Non-pigmented ciliary epithelial cell (primary cell): Measurements from ENCODE around the gene FAM169A.
"Not testable (repeated sequence)": the region's sequence is repeated elsewhere in the genome, so short reads cannot be mapped to it uniquely, and the experiment has no call there.

Experiments used
- DNase-seq: peaks from one replicate; pipeline ENCODE4 v3.0.0-alpha.2; 2010; ENCODE audit warnings: low read depth

The FAM169A gene

GRCh38 chr5:74798977-74799911 is 66.9 kb downstream of the FAM169A start:
- DNase-seq = no peak

- not testable (repeated sequence) for DNase-seq
Measured at GRCh38 chr5:74791669-74792068, 74.5 kb downstream of the FAM169A start.

- DNase-seq = no peak
Measured at GRCh38 chr5:74787424-74787823, 78.8 kb downstream of the FAM169A start.

GRCh38 chr5:74786851-74787250 is 79.3 kb downstream of the FAM169A start:
- DNase-seq = no peak

- DNase-seq = no peak
Measured at GRCh38 chr5:74778609-74779008, 87.6 kb downstream of the FAM169A start.

- no peak for DNase-seq
Measured at GRCh38 chr5:74772359-74772758, 93.8 kb downstream of the FAM169A start.

GRCh38 chr5:74767579-74767913 is 98.6 kb downstream of the FAM169A start:
- DNase-seq = no peak

GRCh38 chr5:74766849-74767578 is 99.2 kb downstream of the FAM169A start, which contains the start of the genes GFM2 and NSA2:
Gene GFM2 (minus strand): TSS chr5:74767117. CDS start chr5:74763742, 3,375 bp downstream.
Gene NSA2 (plus strand): TSS chr5:74767249. CDS start chr5:74767361, 112 bp downstream.
- DNase-seq = peak; percentile 72

GRCh38 chr5:74766418-74766848 is 99.8 kb downstream of the FAM169A start:
- no peak for DNase-seq

- no peak for DNase-seq
Measured at GRCh38 chr5:74765929-74766328, 100.3 kb downstream of the FAM169A start.

GRCh38 chr5:74765201-74765600 is 101.0 kb downstream of the FAM169A start:
- no peak for DNase-seq

GRCh38 chr5:74763504-74763903 is 102.7 kb downstream of the FAM169A start:
- DNase-seq = no peak

GRCh38 chr5:74762599-74762998 is 103.6 kb downstream of the FAM169A start:
- DNase-seq = peak; percentile 50

GRCh38 chr5:74761241-74761640 is 104.9 kb downstream of the FAM169A start:
- no peak for DNase-seq

GRCh38 chr5:74748742-74749141 is 117.4 kb downstream of the FAM169A start:
- not testable (repeated sequence) for DNase-seq

- no peak for DNase-seq
Measured at GRCh38 chr5:74738406-74738805, 127.8 kb downstream of the FAM169A start.

GRCh38 chr5:74736759-74737158 is 129.4 kb downstream of the FAM169A start:
- no peak for DNase-seq
